ENCODE results near the gene LRRC36. TPM values are rescaled to one million over a fixed set of nuclear protein-coding genes. Genes with fewer than 3 reads are reported as not detected.

LRRC36 gene
- total and polyA plus RNA-seq, 9 of the 15 experiments (the other 6 are each of a cell fraction or from before 2014, with no cell fraction given) = 0.09 to 0.40 (median 0.17) TPM; not detected in 1

DNA sequence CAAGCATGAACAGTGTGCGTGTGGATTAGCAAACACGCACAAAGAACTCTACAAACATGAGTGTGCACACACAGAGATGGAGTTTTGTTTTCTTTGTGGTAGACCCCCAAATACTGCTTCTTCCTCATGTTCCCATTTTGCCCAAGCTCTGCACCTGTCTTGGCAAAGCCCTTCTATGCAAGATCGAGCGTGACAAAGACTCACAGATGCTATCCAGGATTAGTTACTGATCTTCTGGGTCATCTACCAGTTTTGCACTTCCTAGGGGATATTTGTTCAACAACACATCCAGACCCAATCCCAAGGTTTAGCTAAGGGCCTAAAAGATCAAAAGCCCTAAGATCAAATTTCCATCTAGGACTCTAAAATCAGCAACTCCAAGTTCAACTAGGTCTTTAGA lies 16.0 kb downstream of the LRRC36 start:
- FAIRE-seq = no peak
- 0 out of 5 replicates have a peak, but pooled peaks cover 0 to 2% of the 10 kb centered on the region in 2 experiments for H3K27me3 ChIP-seq (ENCODE audit: control insufficient read depth in 2 of 2, insufficient read depth in 2 of 2, low read length in 2 of 2)
- H3K4me2 ChIP-seq (ENCODE audit: insufficient read depth, low read length) = no peak overlapping the region
- H3K4me1 ChIP-seq (replicated peaks in 1 of 2; ENCODE audit: control insufficient read depth in 2 of 2, insufficient read depth in 2 of 2, low read length in 2 of 2) = no peaks in the 10 kb centered on the region
- 3% methylated on average over 4 of the region's 4 CpGs for WGBS (ENCODE audit: insufficient coverage, low coverage, missing lambda C conversion rate)
- intact Hi-C loops (cut with micrococcal nuclease) (loop anchor here (10.0 kb wide), 1 partner anchor 52 kb away; the partner anchor contains the start of gene TPPP3), in situ Hi-C loops (cut with MboI) (loop anchor here (5.0 kb wide), 1 partner anchor 90 kb away; no protein-coding TSS in a partner anchor)
- H3K36me3 ChIP-seq (ENCODE audit: control insufficient read depth, insufficient read depth, low read length) = no peaks in the 10 kb centered on the region
- H3K79me2 ChIP-seq (ENCODE audit: control insufficient read depth, insufficient read depth, low read length) = no peaks in the 10 kb centered on the region
- H3K27ac ChIP-seq (ENCODE audit: extremely low read depth, low read depth, low read length) = no peak overlapping the region
- H3K4me3 ChIP-seq = no peak overlapping the region
- H4K20me1 ChIP-seq (replicated peaks; ENCODE audit: control insufficient read depth, insufficient read depth, low read length) = no peaks in the 10 kb centered on the region
- no peaks in the 10 kb centered on the region for H3K9me1 ChIP-seq (ENCODE audit: control insufficient read depth, insufficient read depth, low read length)
- ATAC-seq = no peak
- no peak for DNase-seq (ENCODE audit: extremely low read depth in 1 of 4, low spot score in 3 of 4)
- no peak overlapping the region for H3K9ac ChIP-seq (ENCODE audit: insufficient read depth in 1 of 2, low read depth in 2 of 2, low read length in 2 of 2)
- POLR2A ChIA-PET = interaction anchor here (0.6 to 0.8 kb wide), 2 partner anchors 22 to 120 kb away, joined by 3 to 4 read pairs; no protein-coding TSS in a partner anchor
- BruUV-seq (replicated peaks) = no TSS peak
- no peak for TF ChIP-seq MEF2D (tag; conservative IDR thresholded peaks at IDR 0.05; ENCODE audit: low read depth)
- no peak for TF ChIP-seq TCF3 (CRISPR knock-in tag; IDR thresholded peaks at IDR 0.05)
- no peak for TF ChIP-seq ILK (tag; IDR thresholded peaks at IDR 0.05; ENCODE audit: borderline replicate concordance, low read depth)
- CTCF ChIA-PET (ENCODE audit: low intra/inter-chr PET ratio) = no interaction called here
- no peaks in the 10 kb centered on the region for H3K9me3 ChIP-seq (replicated peaks; ENCODE audit: control insufficient read depth, insufficient read depth, low read depth, low read length)
- no peak overlapping the region for H2AFZ ChIP-seq (ENCODE audit: low read depth, low read length)

DNA sequence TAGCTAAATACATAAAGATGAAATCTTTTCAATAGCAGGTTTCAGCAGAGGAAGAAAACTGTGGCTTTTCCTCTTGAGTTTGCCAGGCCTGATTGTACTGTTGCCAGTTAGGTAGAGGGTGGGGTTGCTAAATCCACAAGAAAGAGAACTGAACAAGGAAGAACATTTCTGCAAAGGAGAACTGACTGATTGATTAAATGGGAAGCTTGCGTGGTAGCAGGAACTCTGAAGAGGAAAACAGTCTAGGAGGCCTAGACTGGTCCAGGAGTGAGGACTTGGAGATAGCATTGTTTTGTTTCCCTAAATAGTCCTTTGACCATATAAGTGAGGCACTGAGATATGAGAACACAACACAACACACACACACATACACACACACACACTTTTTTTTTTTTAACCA lies 18.8 kb downstream of the LRRC36 start:
- Histone ChIP-seq H3K27ac (ENCODE audit: extremely low read depth, low read depth, low read length) (no peak overlapping the region), H3K4me3 (no peak overlapping the region), H4K20me1 (replicated peaks; ENCODE audit: control insufficient read depth, insufficient read depth, low read length) (no peaks in the 10 kb centered on the region), H3K36me3 (ENCODE audit: control insufficient read depth, insufficient read depth, low read length) (no peaks in the 10 kb centered on the region), H3K4me2 (ENCODE audit: insufficient read depth, low read length) (no peak overlapping the region), H2AFZ (ENCODE audit: low read depth, low read length) (no peak overlapping the region), H3K4me1 (replicated peaks in 1 of 2; ENCODE audit: control insufficient read depth in 2 of 2, insufficient read depth in 2 of 2, low read length in 2 of 2) (no peaks in the 10 kb centered on the region), H3K27me3 (ENCODE audit: control insufficient read depth in 2 of 2, insufficient read depth in 2 of 2, low read length in 2 of 2) (0 out of 5 replicates have a peak, but pooled peaks cover 0 to 2% of the 10 kb centered on the region in 2 experiments), H3K79me2 (ENCODE audit: control insufficient read depth, insufficient read depth, low read length) (no peaks in the 10 kb centered on the region), H3K9ac (ENCODE audit: insufficient read depth in 1 of 2, low read depth in 2 of 2, low read length in 2 of 2) (no peak overlapping the region), H3K9me3 (replicated peaks; ENCODE audit: control insufficient read depth, insufficient read depth, low read depth, low read length) (no peaks in the 10 kb centered on the region), H3K9me1 (ENCODE audit: control insufficient read depth, insufficient read depth, low read length) (no peaks in the 10 kb centered on the region)
- in situ Hi-C loops (cut with MboI) = no loop called here
- no peak for FAIRE-seq
- intact Hi-C loops (cut with micrococcal nuclease) = loop anchor here (10.0 kb wide), 1 partner anchor 49 kb away; the partner anchor contains the start of gene TPPP3
- no TSS peak for BruUV-seq (replicated peaks)
- WGBS (ENCODE audit: insufficient coverage, low coverage, missing lambda C conversion rate) = 13% methylated on average over 1 of the region's 1 CpG
- ATAC-seq = no peak
- ChIA-PET CTCF (ENCODE audit: low intra/inter-chr PET ratio) (no interaction called here), POLR2A (no interaction called here)
- no peak for DNase-seq (ENCODE audit: extremely low read depth in 1 of 4, low spot score in 3 of 4)
- TF ChIP-seq ELK1 (CRISPR knock-in tag; IDR thresholded peaks at IDR 0.05) (no peak), NR2C1 (IDR thresholded peaks at IDR 0.05) (no peak), NR2C1 (tag; IDR thresholded peaks at IDR 0.05) (no peak), SIN3A (IDR thresholded peaks at IDR 0.05; ENCODE audit: borderline replicate concordance in 2 of 2, control insufficient read depth in 1 of 2, low read depth in 2 of 2, low read length in 2 of 2) (no peak), ERF (CRISPR knock-in tag; IDR thresholded peaks at IDR 0.05) (no peak), NEUROD1 (IDR thresholded peaks at IDR 0.05; ENCODE audit: borderline replicate concordance, low read depth, low read length, partially characterized antibody) (no peak), CHCHD3 (CRISPR knock-in tag; IDR thresholded peaks at IDR 0.05) (no peak), ARNT (IDR thresholded peaks at IDR 0.05) (no peak), PCBP1 (IDR thresholded peaks at IDR 0.05; ENCODE audit: low read depth, low read length, poor library complexity, severe bottlenecking) (no peak), NR3C1 (CRISPR knock-in tag; IDR thresholded peaks at IDR 0.05) (no peak)
- TF ChIP-seq, protein P1, sequence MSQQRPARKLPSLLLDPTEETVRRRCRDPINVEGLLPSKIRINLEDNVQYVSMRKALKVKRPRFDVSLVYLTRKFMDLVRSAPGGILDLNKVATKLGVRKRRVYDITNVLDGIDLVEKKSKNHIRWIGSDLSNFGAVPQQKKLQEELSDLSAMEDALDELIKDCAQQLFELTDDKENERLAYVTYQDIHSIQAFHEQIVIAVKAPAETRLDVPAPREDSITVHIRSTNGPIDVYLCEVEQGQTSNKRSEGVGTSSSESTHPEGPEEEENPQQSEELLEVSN (IDR thresholded peaks at IDR 0.05; ENCODE audit: borderline replicate concordance in 1 of 2, extremely low read depth in 1 of 2, insufficient read depth in 1 of 2, insufficient read length in 1 of 2, low read depth in 1 of 2, low read length in 1 of 2, poor library complexity in 1 of 2, severe bottlenecking in 1 of 2) = no peak

Measured in K562 (cell line).